HEK293T (cell line): ENCODE data around the gene RAD51B.

Experiments
- BHLHE40 ChIP-seq: fragments of 450-650 bp; IDR thresholded peaks from 2 replicates; pipeline ENCODE4 v1.6.1; 2016; ENCODE audit warnings: mild to moderate bottlenecking, moderate library complexity, borderline replicate concordance
- FOXK2 ChIP-seq: fragments of 450-650 bp; IDR thresholded peaks from 2 replicates; pipeline ENCODE4 v1.6.1; 2016; ENCODE audit warnings: mild to moderate bottlenecking

DNA sequence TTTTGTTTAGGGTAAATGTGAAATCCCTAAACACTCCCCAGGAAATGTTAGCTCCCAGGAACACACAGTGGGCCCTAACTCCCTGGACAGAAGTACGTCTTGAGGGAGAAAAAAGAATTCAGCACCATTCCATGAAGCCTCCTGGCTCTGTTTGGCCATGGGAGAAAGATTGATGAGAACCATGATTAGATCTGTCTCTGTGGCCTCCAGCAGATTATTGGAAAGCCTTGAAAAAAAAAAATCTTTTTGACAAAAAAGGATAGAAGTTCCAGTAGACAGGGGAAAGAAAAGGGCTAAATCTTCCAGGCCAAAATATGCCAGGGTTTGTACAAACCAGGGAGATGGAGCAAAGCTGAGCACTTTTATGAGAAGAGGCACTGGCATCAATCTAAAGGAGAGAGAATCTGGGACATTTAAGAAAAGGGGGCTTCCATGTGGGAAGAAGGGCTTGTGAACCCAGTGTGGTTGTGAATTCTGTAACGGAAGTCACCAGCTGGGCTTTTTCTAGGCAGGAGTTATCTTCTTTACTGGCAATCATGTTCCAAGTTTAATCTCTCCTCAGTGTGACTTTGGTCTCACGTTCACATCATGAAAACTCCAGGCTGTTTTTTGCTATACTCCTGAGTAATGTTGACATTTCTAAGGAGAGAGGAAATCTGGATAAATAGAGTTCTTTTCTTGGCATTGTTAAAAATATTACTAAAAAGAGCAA, 426.7 kb downstream of the RAD51B start:
- TF ChIP-seq BHLHE40 (no peak), FOXK2 (no peak)
